NB4 (cell line): Measurements from ENCODE around the gene UVRAG.

Experiments used
- DNase-seq: peaks from one replicate; pipeline ENCODE4 v3.0.0; 2010; ENCODE audit warnings: low read depth
- H3K4me3 ChIP-seq: one replicate; pipeline ENCODE4 v1.5.1; 2011; ENCODE audit warnings: mild to moderate bottlenecking, low read depth, low read length, moderate library complexity
- MYC ChIP-seq: IDR thresholded peaks from 2 replicates; pipeline ENCODE4 v1.6.1; 2011; ENCODE audit warnings: low read depth, low read length
- POLR2A ChIP-seq: IDR thresholded peaks from 2 replicates; pipeline ENCODE4 v1.6.1; 2011; ENCODE audit warnings: mild to moderate bottlenecking; ENCODE audit not compliant: insufficient read length; ENCODE audit errors: extremely low read depth
- TF ChIP-seq, protein P1 (sequence below): IDR thresholded peaks from one replicate; pipeline ENCODE4 v1.5.1; 2012; ENCODE audit warnings: low read depth, low read length
- TF ChIP-seq, protein P2 (sequence below): IDR thresholded peaks from 2 replicates; pipeline ENCODE4 v1.6.1; 2011; ENCODE audit warnings: low read depth, low read length

UVRAG gene

DNA sequence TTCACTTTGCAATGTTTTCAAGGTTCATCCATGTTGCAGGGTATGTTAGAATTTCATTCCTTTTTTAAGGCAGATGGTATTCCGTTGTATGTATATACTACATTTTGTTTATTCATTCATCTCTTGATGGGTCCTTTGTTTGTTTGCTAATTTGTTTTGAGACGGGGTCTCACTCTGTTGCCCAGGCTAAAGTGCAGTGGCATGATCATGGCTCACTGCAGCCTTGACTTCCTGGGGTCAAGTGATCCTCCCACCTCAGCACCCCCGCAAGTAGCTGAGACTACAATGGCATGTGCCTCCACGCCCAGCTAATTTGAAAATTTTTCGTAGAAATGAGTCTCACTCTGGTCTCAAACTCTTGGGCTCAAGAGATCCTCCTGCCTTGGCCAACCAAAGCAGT is 6.2 kb downstream of the UVRAG start:
- TF ChIP-seq, protein P1, sequence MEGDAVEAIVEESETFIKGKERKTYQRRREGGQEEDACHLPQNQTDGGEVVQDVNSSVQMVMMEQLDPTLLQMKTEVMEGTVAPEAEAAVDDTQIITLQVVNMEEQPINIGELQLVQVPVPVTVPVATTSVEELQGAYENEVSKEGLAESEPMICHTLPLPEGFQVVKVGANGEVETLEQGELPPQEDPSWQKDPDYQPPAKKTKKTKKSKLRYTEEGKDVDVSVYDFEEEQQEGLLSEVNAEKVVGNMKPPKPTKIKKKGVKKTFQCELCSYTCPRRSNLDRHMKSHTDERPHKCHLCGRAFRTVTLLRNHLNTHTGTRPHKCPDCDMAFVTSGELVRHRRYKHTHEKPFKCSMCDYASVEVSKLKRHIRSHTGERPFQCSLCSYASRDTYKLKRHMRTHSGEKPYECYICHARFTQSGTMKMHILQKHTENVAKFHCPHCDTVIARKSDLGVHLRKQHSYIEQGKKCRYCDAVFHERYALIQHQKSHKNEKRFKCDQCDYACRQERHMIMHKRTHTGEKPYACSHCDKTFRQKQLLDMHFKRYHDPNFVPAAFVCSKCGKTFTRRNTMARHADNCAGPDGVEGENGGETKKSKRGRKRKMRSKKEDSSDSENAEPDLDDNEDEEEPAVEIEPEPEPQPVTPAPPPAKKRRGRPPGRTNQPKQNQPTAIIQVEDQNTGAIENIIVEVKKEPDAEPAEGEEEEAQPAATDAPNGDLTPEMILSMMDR = no peak
- TF ChIP-seq, protein P2, sequence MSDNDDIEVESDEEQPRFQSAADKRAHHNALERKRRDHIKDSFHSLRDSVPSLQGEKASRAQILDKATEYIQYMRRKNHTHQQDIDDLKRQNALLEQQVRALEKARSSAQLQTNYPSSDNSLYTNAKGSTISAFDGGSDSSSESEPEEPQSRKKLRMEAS = no peak
- TF ChIP-seq MYC (no peak), POLR2A (no peak)
- no peak for DNase-seq
- no peak overlapping the region for H3K4me3 ChIP-seq

DNA sequence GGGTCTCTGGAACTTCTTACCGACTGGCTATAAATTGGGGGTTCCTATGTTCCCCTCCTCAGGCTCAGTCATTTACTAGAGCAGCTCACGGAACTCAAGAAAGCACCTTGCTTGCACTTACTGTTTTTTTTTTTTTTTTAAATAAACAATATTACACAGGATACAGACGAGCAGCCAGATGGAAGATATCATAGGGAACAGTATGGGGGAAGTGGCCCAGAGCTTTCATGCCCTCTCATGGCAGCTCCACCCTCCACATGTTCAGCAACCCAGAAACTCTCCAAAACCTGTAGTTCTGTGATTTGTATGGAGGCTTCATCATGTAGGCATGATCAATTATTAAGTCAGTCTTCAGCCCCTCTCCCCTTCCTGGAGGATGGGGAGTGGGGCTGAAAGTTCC is 7.5 kb downstream of the UVRAG start:
- TF ChIP-seq, protein P2 = no peak
- TF ChIP-seq POLR2A = no peak
- TF ChIP-seq, protein P1 = no peak
- no peak for TF ChIP-seq MYC
- DNase-seq = no peak

DNA sequence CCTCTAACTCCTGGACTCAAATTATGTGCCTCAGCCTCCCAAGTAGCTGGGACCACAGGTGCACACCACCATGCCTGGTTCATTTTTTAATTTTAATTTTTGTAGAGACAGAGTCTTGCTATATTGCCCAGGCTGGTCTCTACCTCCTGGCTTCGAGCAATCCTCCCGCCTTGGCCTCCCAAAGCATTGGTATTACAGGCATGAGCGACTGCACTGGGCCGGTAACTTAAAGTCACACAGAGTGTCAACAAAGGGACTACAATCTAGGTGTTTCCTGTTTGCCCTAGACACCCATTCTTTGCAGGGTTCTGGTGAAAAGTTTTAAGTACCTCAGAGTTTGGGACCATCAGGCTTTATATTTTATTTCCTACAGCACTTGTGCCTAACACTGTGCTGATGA is 8.4 kb downstream of the UVRAG start:
- no peak for DNase-seq
- H3K4me3 ChIP-seq = no peak overlapping the region
- TF ChIP-seq, protein P1 = no peak
- TF ChIP-seq POLR2A (no peak), MYC (no peak)
- TF ChIP-seq, protein P2 = no peak

More for the DNA sequence above, 7.5 kb downstream of the UVRAG start:
- H3K4me3 ChIP-seq = no peak overlapping the region

DNA sequence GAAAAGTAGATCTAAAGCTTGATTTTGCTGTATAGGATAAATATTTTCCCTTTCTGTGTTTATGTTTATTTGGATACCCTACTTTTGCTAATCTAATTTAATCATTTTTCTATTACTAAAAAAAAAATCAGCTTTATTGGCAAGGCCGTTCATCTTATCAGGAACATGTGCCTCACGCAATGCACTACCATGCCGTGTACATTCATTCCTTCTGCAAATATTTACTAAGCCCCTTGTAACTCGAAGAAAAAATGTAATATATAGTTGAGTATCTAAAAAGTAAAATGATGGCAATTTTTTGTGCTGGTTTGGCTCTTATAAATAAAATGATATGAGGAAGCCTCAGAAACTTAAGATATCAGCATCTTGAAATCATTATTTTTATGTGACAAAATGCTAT is 8.9 kb downstream of the UVRAG start:
- TF ChIP-seq, protein P1 = no peak
- TF ChIP-seq, protein P2 = no peak
- H3K4me3 ChIP-seq = peak overlapping the region; percentile 7
- DNase-seq = no peak

DNA sequence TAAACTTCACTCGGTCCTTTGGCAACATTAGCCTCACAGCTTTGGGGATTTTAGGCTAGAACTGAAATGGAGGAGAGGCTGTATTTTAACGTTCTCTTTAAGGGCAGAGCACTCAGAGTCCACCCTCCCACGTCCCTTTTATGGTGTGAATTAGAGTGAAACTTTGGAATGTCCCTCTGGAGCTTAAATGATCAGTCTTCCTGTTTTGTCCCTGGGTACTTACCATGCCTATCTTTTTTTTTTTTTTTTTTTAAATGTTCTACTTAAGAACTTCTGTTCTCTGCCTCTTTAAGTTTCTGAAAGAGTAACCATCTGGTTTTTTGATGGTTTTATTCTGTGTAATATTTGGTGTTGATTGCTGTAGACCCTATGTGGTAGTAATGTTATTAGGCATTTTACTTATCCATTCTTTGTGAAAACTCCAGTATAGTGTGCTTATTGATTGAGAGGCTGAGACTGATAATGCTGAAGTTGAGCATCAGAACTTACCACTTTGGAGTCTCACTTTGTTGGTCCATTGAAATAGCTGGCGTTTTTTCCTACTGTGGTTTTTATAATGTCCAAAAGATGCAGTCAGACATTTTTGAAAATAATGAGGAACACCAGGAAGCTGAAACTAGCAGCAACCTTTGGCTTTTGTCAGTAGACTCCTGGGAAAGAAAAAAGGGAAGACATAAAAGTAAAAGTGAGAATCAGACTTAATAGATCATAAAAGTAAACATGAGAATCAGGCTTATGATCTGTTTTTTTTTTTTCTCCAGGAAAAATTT is 11.6 kb downstream of the UVRAG start:
- TF ChIP-seq, protein P1 = no peak
- no peak for TF ChIP-seq MYC
- TF ChIP-seq POLR2A = no peak
- TF ChIP-seq, protein P2 = no peak
- no peak overlapping the region for H3K4me3 ChIP-seq
- DNase-seq = no peak
